Measurements from ENCODE around the gene ABCA7.

DNA sequence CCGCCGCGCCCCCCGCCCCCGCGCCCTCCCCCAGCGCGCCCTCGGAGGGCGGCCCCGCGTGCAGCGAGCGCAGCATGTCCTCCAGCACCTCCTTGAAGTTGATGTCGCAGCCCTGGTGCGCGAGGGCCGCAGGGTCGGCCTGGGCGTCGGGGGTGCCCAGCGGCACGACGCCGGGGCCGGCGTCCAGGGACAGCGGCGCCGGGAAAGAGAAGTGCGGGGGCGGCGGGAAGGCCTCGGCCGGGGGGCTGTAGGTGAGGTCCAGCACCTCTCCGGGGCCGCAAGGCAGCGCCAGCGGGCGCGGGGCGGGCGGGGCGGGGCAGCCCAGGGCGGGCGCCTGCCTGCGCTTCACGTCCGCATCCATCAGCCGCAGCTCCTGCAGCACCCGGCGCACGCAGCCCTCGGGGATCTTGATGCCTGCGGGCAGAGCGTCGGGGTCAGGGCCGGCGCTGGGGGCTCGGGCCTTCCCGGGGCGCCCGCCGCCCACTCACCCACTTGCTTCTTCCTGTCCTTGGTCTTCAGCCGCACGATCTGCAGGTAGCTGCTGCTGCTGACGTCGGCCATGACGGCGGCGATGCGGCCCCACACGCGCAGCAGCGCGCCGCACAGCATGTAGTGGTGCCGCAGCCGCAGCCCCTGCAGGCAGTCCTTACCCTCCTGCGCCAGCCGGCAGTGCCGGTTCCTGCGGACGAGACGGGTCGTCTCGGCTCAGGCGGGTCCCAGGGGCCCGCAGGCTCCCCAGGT is 68.6 kb downstream of the ABCA7 start:
- TF ChIP-seq, protein P1, sequence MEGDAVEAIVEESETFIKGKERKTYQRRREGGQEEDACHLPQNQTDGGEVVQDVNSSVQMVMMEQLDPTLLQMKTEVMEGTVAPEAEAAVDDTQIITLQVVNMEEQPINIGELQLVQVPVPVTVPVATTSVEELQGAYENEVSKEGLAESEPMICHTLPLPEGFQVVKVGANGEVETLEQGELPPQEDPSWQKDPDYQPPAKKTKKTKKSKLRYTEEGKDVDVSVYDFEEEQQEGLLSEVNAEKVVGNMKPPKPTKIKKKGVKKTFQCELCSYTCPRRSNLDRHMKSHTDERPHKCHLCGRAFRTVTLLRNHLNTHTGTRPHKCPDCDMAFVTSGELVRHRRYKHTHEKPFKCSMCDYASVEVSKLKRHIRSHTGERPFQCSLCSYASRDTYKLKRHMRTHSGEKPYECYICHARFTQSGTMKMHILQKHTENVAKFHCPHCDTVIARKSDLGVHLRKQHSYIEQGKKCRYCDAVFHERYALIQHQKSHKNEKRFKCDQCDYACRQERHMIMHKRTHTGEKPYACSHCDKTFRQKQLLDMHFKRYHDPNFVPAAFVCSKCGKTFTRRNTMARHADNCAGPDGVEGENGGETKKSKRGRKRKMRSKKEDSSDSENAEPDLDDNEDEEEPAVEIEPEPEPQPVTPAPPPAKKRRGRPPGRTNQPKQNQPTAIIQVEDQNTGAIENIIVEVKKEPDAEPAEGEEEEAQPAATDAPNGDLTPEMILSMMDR (IDR thresholded peaks at IDR 0.05), result no peak
- no peak for TF ChIP-seq POLR2A (IDR thresholded peaks at IDR 0.05)
